CD4-positive, alpha-beta memory T cell (primary cell): Measurements from ENCODE around the gene CYBA. TPM values are rescaled to one million over a fixed set of nuclear protein-coding genes. Genes with fewer than 3 reads are reported as not detected.

Source experiments
- CTCF ChIA-PET: fragments of 350-600 bp; sonication (Branson Sonifier 250); formaldehyde crosslinking; loops from one replicate; lab custom pipeline; 2021; ENCODE audit warnings: inconsistent platforms; ENCODE audit not compliant: partially characterized antibody; lab: Charles Lee
- POLR2A ChIA-PET: fragments of 350-600 bp; sonication (Branson Sonifier 250); formaldehyde crosslinking; loops from one replicate; lab custom pipeline; 2021; ENCODE audit not compliant: partially characterized antibody; lab: Charles Lee
- DNase-seq, 5 donors: peaks; one replicate each; pipeline versions ENCODE4 v3.0.0 to v3.0.0-alpha.2; 2020 to 2022; ENCODE audit warnings: mixed read lengths in 1 of 5
- H3K27ac ChIP-seq: one replicate; pipeline ENCODE4 v1.7.0; 2013; ENCODE audit warnings: low read depth, low read length
- H3K27me3 ChIP-seq: 2 replicates; pipeline ENCODE4 v1.7.0; 2013; ENCODE audit warnings: mild to moderate bottlenecking, low read length, moderate library complexity; ENCODE audit not compliant: insufficient read depth
- H3K36me3 ChIP-seq: 2 replicates; pipeline ENCODE4 v1.7.0; 2013; ENCODE audit warnings: mild to moderate bottlenecking, low read length, moderate library complexity; ENCODE audit not compliant: insufficient read depth
- H3K4me1 ChIP-seq: 2 replicates; pipeline ENCODE4 v1.7.0; 2013; ENCODE audit warnings: mild to moderate bottlenecking, low read length, moderate library complexity; ENCODE audit not compliant: insufficient read depth
- H3K4me3 ChIP-seq, 2 donors: one replicate each; pipeline ENCODE4 v1.7.0; 2013; ENCODE audit warnings: low read length in 2 of 2, mild to moderate bottlenecking in 1 of 2
- H3K9me3 ChIP-seq, 2 donors: one replicate each; pipeline ENCODE4 v1.7.0; 2013; ENCODE audit warnings: low read length in 2 of 2, control low read depth in 1 of 2; ENCODE audit not compliant: control insufficient read depth in 1 of 2
- H3K27ac Mint-ChIP-seq, 7 donors: one replicate each; pipeline ENCODE4 v1.8.0; 2020 to 2021; ENCODE audit warnings: mixed read lengths in 7 of 7, mild to moderate bottlenecking in 6 of 7, inconsistent platforms in 3 of 7, moderate library complexity in 3 of 7
- H3K27me3 Mint-ChIP-seq, 2 donors: one replicate each; pipeline ENCODE4 v1.8.0; 2020 to 2021; ENCODE audit warnings: mixed read lengths in 2 of 2
- H3K36me3 Mint-ChIP-seq, 2 donors: one replicate each; pipeline ENCODE4 v1.8.0; 2020 to 2021; ENCODE audit warnings: mixed read lengths in 2 of 2, inconsistent platforms in 1 of 2, mild to moderate bottlenecking in 1 of 2
- H3K4me1 Mint-ChIP-seq, 4 donors: one replicate each; pipeline ENCODE4 v1.8.0; 2020 to 2021; ENCODE audit warnings: mixed read lengths in 4 of 4, mild to moderate bottlenecking in 1 of 4
- H3K4me3 Mint-ChIP-seq, 8 donors: one replicate each; pipeline ENCODE4 v1.8.0; 2020 to 2021; ENCODE audit warnings: mixed read lengths in 8 of 8, mild to moderate bottlenecking in 7 of 8, moderate library complexity in 6 of 8, inconsistent platforms in 3 of 8
- H3K9me3 Mint-ChIP-seq, 8 donors: one replicate each; pipeline ENCODE4 v1.8.0; 2020 to 2021; ENCODE audit warnings: mixed read lengths in 8 of 8, mild to moderate bottlenecking in 5 of 8, inconsistent platforms in 3 of 8, moderate library complexity in 1 of 8
- intact Hi-C: fragments of 100-400 bp; cut with micrococcal nuclease; formaldehyde crosslinking; loops from one replicate; pipeline ENCODE4 v1.15.1; 2023
- polyA plus RNA-seq, 2 donors: library from polyadenylated mRNA; unstranded; fragments of 300-500 nt; fragmentation: Illumina TruSeq; gene quantifications; one replicate each; pipeline ENCODE4 v1.2.3, GENCODE V29; 2021
- total RNA-seq, 2 experiments: library from RNA; stranded (reverse); gene quantifications; one replicate each; pipeline ENCODE4 v1.2.3, GENCODE V29; 2021

The CYBA gene
- total and polyA plus RNA-seq, 4 experiments from 2014 or later = 383 to 1,286 (median 538) TPM

DNA sequence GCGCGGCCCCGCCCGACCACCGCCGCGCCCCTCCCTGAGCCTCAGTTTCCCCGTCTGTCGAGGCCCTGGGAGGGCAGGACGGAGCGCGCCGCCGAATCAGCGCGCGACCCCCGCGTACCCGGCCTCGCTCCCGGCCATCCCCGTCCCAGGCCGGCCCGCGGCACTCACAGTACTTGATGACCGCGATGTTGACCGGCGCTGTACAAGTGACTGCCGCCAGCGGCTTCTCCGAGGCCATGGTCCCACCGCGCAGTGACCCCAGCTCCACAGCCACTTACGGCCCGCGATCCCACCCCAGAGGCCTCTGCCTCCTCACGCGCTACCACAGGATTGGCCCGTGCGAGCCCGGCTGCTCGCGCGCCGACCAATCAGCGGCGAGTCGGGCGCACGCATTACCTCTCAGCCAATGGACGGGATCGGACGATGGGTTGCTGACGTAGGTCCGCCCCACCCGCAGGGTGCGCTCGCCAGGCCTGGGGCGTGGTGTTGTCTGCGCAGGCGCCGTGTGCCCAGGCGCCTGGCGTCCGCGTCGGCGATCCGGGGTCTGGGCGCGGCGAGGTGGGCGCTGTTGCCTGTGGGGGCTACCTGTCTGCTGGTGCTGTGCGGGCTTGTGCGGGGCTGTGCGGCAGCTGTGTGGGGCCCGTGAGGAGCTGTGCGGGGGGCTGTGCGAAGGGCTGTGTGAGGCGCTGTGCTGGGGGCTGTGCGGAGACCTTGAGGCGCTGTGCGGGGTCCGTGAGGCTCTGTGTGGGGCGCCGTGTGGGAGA lies 12.2 kb upstream of the CYBA start, which contains the start of gene MVD:
Gene MVD, minus strand, starts transcription at position 249 of the 764 bp plus-strand sequence. Its CDS starts 11 bp downstream, at position 238.
- Mint-ChIP-seq H3K4me3 (peak within 1 kb of the TSS; percentile 91 to 95 (median 94)), H3K27ac (peak within 1 kb of the TSS; percentile 80 to 98 (median 97)), H3K9me3 (peaks cover 0 to 2% (median 0%) of the 10 kb centered on the region in 8 donors), H3K27me3 (no peaks in the 10 kb centered on the region), H3K36me3 (peaks cover 0 to 8% of the 10 kb centered on the region in 2 donors), H3K4me1 (peaks cover 11 to 22% (median 15%) of the 10 kb centered on the region in 4 donors)
- H3K9me3 ChIP-seq = no peaks in the 10 kb centered on the region
- H3K4me3 ChIP-seq = peak within 1 kb of the TSS; percentile 65 to 95
- DNase-seq = peak; percentile 93 to 96 (median 95)
- CTCF ChIA-PET = interaction anchor here (1.0 kb wide), 1 partner anchor 43 kb away, joined by 3 read pairs; no protein-coding TSS in a partner anchor
- H3K4me1 ChIP-seq = peaks cover 16% of the 10 kb centered on the region
- POLR2A ChIA-PET = interaction anchor here (0.8 to 3.8 kb wide), 16 partner anchors 11 to 147 kb away, joined by 3 to 53 read pairs (median 4); partner anchors contain the start of genes CYBA and ZC3H18
- intact Hi-C loops = loop anchor here (1.0 kb wide), 6 partner anchors 12 to 194 kb away; partner anchors contain the start of genes CTU2, CYBA, RNF166 and SNAI3
- H3K27ac ChIP-seq = peak within 1 kb of the TSS; percentile 83
- no peaks in the 10 kb centered on the region for H3K36me3 ChIP-seq
- no peaks in the 10 kb centered on the region for H3K27me3 ChIP-seq

- intact Hi-C loops = no loop called here
- no peak for DNase-seq
Measured at GRCh38 chr16:88662222-88662842, 11.5 kb upstream of the CYBA start.

GRCh38 chr16:88661468-88661867 lies 10.6 kb upstream of the CYBA start:
- Mint-ChIP-seq H3K4me1 (peaks cover 9 to 22% (median 15%) of the 10 kb centered on the region in 4 donors), H3K9me3 (peaks cover 0 to 2% (median 0%) of the 10 kb centered on the region in 8 donors), H3K4me3 (peak overlapping the region in 6 of 8 donors; percentile 1 to 89 (median 46)), H3K27ac (peak overlapping the region in 5 of 7 donors; percentile 2 to 80 (median 25)), H3K36me3 (peaks cover 0 to 8% of the 10 kb centered on the region in 2 donors), H3K27me3 (no peaks in the 10 kb centered on the region)
- CTCF ChIA-PET = no interaction called here
- Histone ChIP-seq H3K4me1 (peaks cover 16% of the 10 kb centered on the region), H3K27ac (no peak overlapping the region), H3K4me3 (no peak overlapping the region), H3K36me3 (no peaks in the 10 kb centered on the region), H3K9me3 (no peaks in the 10 kb centered on the region), H3K27me3 (no peaks in the 10 kb centered on the region)
- POLR2A ChIA-PET = no interaction called here
- DNase-seq = no peak
- intact Hi-C loops = no loop called here

More at GRCh38 chr16:88662222-88662842, 11.5 kb upstream of the CYBA start:
- Mint-ChIP-seq H3K27me3 (no peaks in the 10 kb centered on the region), H3K4me3 (peak overlapping the region; percentile 78 to 95 (median 89)), H3K36me3 (peaks cover 0 to 8% of the 10 kb centered on the region in 2 donors), H3K27ac (peak overlapping the region; percentile 80 to 98 (median 95)), H3K9me3 (peaks cover 0 to 2% (median 0%) of the 10 kb centered on the region in 8 donors), H3K4me1 (peaks cover 10 to 22% (median 15%) of the 10 kb centered on the region in 4 donors)
- Histone ChIP-seq H3K27me3 (no peaks in the 10 kb centered on the region), H3K9me3 (no peaks in the 10 kb centered on the region), H3K27ac (peak overlapping the region; percentile 83), H3K36me3 (no peaks in the 10 kb centered on the region), H3K4me3 (peak overlapping the region; percentile 57 to 95), H3K4me1 (peaks cover 16% of the 10 kb centered on the region)
- ChIA-PET POLR2A (interaction anchor here (0.8 to 3.8 kb wide), 12 partner anchors 10 to 119 kb away, joined by 3 to 53 read pairs (median 7); partner anchors contain the start of genes CYBA and ZC3H18), CTCF (interaction anchor here (1.0 kb wide), 1 partner anchor 42 kb away, joined by 3 read pairs; no protein-coding TSS in a partner anchor)

DNA sequence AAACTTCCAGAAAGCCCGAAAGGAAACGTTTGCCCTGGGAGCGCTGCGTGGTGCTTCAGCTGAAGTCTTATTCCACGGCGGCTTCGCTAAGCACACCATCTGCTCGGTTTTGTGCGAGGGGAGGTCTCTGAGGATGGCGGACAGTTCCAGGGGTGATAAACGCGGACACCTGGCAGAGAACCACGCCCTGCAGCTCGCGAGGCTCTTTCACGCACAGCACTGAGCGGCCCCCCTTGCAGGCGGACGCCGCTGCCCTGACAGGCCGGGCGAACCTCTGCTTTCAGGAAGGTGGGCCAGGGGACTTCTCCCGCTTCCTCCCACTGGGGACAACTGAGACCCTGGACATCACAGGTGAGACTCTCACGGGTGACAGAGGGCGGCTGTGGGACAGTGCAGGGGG lies 8.3 kb upstream of the CYBA start:
- Histone ChIP-seq H3K4me1 (peaks cover 15% of the 10 kb centered on the region), H3K9me3 (no peaks in the 10 kb centered on the region), H3K36me3 (no peaks in the 10 kb centered on the region), H3K27me3 (no peaks in the 10 kb centered on the region), H3K4me3 (no peak overlapping the region), H3K27ac (no peak overlapping the region)
- ChIA-PET POLR2A (interaction anchor here (0.9 kb wide), 1 partner anchor 41 kb away, joined by 3 read pairs; no protein-coding TSS in a partner anchor), CTCF (no interaction called here)
- intact Hi-C loops = no loop called here
- H3K27me3 Mint-ChIP-seq = no peaks in the 10 kb centered on the region
- H3K4me1 Mint-ChIP-seq = peaks cover 9 to 17% (median 13%) of the 10 kb centered on the region in 4 donors
- no peak for DNase-seq
- H3K27ac Mint-ChIP-seq = no peak overlapping the region
- no peak overlapping the region for H3K4me3 Mint-ChIP-seq
- peaks cover 0 to 2% (median 0%) of the 10 kb centered on the region in 8 donors for H3K9me3 Mint-ChIP-seq
- peaks cover 0 to 13% of the 10 kb centered on the region in 2 donors for H3K36me3 Mint-ChIP-seq

- peaks cover 0 to 13% of the 10 kb centered on the region in 2 donors for H3K36me3 Mint-ChIP-seq
- H3K9me3 ChIP-seq = no peaks in the 10 kb centered on the region
- intact Hi-C loops = no loop called here
- H3K27ac Mint-ChIP-seq = no peak overlapping the region
- no peak overlapping the region for H3K4me3 ChIP-seq
- H3K4me1 ChIP-seq = peaks cover 11% of the 10 kb centered on the region
- H3K27me3 ChIP-seq = no peaks in the 10 kb centered on the region
- ChIA-PET CTCF (no interaction called here), POLR2A (interaction anchor here (0.9 kb wide), 1 partner anchor 42 kb away, joined by 3 read pairs; no protein-coding TSS in a partner anchor)
- H3K9me3 Mint-ChIP-seq = peaks cover 0 to 2% (median 0%) of the 10 kb centered on the region in 8 donors
- no peaks in the 10 kb centered on the region for H3K36me3 ChIP-seq
- H3K27me3 Mint-ChIP-seq = no peaks in the 10 kb centered on the region
- peaks cover 7 to 17% (median 10%) of the 10 kb centered on the region in 4 donors for H3K4me1 Mint-ChIP-seq
- no peak for DNase-seq
- H3K4me3 Mint-ChIP-seq = no peak overlapping the region
- no peak overlapping the region for H3K27ac ChIP-seq
Measured at GRCh38 chr16:88658714-88659113, 7.9 kb upstream of the CYBA start.

DNA sequence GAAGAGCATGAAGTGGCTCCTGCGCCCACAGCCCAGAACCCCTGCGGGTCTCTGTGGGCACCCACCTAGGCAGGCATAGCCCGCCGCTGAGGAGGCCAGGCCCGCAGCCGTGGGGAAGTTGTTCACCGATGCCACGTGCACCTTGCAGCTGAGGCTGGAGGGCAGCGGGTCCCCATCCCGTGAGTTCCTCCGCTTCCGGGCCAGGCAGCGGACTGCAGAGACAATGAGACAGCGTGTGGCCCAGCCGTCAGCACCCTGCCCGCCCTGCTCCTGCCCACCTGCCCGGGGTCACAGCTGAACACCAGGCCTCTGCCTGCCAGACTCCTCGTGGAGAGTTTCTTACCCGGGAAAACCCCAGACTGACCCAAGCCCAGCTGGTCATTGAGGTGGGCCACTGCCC lies 6.5 kb upstream of the CYBA start:
- peaks cover 0 to 7% of the 10 kb centered on the region in 2 donors for H3K36me3 Mint-ChIP-seq
- ChIA-PET CTCF (no interaction called here), POLR2A (no interaction called here)
- peaks cover 10% of the 10 kb centered on the region for H3K4me1 ChIP-seq
- H3K9me3 ChIP-seq = no peaks in the 10 kb centered on the region
- DNase-seq = no peak
- H3K27ac ChIP-seq = no peak overlapping the region
- H3K27me3 Mint-ChIP-seq = no peaks in the 10 kb centered on the region
- no peak overlapping the region for H3K4me3 ChIP-seq
- H3K4me1 Mint-ChIP-seq = peaks cover 5 to 14% (median 6%) of the 10 kb centered on the region in 4 donors
- H3K27me3 ChIP-seq = no peaks in the 10 kb centered on the region
- no peak overlapping the region for H3K27ac Mint-ChIP-seq
- no peak overlapping the region for H3K4me3 Mint-ChIP-seq
- H3K9me3 Mint-ChIP-seq = no peaks in the 10 kb centered on the region
- intact Hi-C loops = no loop called here
- no peaks in the 10 kb centered on the region for H3K36me3 ChIP-seq
